OCI-LY7 (cell line): ENCODE results near the gene EIF4G2. TPM values are rescaled to one million over a fixed set of nuclear protein-coding genes. Genes with fewer than 3 reads are reported as not detected.
A peak's percentile ranks its signal among the peaks of the same experiment; 100 is the strongest.

Experiments used
- BruUV-seq: library from RNA; stranded (reverse); fragments of 400-500 nt; replicated peaks from 2 replicates; lab custom pipeline; 2021; lab: Mats Ljungman, UMichigan
- CTCF ChIA-PET: fragments of 300-600 bp; sonication (Branson Sonifier 250); formaldehyde crosslinking; loops from one replicate; lab custom pipeline; 2022; ENCODE audit warnings: antibody characterized with exemption; ENCODE audit not compliant: unreplicated experiment; lab: Charles Lee
- POLR2A ChIA-PET: fragments of 300-600 bp; sonication (Branson Sonifier 250); formaldehyde crosslinking; loops from one replicate; lab custom pipeline; 2022; ENCODE audit warnings: antibody characterized with exemption; lab: Charles Lee
- DNase-seq: peaks from one replicate; pipeline ENCODE4 v3.0.0-alpha.2; 2015; ENCODE audit warnings: low spot score
- H2AFZ ChIP-seq: fragments of 200-600 bp; sonication (generic), shearing (Covaris generic); 2 replicates; pipeline ENCODE4 v1.6.1; 2014; ENCODE audit warnings: mild to moderate bottlenecking, antibody characterized with exemption, low read length, moderate library complexity
- H3K27ac ChIP-seq: fragments of 200-600 bp; sonication (generic); 2 replicates; pipeline ENCODE4 v1.5.1; 2014; ENCODE audit warnings: mixed run types, low read depth, mild to moderate bottlenecking, moderate library complexity, low read length, inconsistent platforms; ENCODE audit not compliant: poor library complexity, severe bottlenecking
- H3K36me3 ChIP-seq: fragments of 200-600 bp; sonication (generic); 2 replicates; pipeline ENCODE4 v1.6.1; 2014; ENCODE audit warnings: mild to moderate bottlenecking, antibody characterized with exemption, low read length, moderate library complexity, mixed read lengths; ENCODE audit not compliant: insufficient read depth
- H3K4me1 ChIP-seq: fragments of 200-600 bp; sonication (generic); 2 replicates; pipeline ENCODE4 v1.5.1; 2014; ENCODE audit warnings: mild to moderate bottlenecking, low read length; ENCODE audit not compliant: insufficient read depth, poor library complexity, severe bottlenecking
- H3K4me2 ChIP-seq: fragments of 200-600 bp; sonication (generic); 2 replicates; pipeline ENCODE4 v1.6.1; 2014; ENCODE audit warnings: mild to moderate bottlenecking, low read length
- H3K4me3 ChIP-seq: fragments of 200-600 bp; sonication (generic); 2 replicates; pipeline ENCODE4 v1.5.1; 2014; ENCODE audit warnings: mild to moderate bottlenecking, low read depth, low read length; ENCODE audit not compliant: poor library complexity, severe bottlenecking
- H3K79me2 ChIP-seq: fragments of 200-600 bp; sonication (generic); 2 replicates; pipeline ENCODE4 v1.6.1; 2016; ENCODE audit warnings: low read depth, mild to moderate bottlenecking, low read length, moderate library complexity, mixed read lengths; ENCODE audit not compliant: insufficient read depth
- H3K9me2 ChIP-seq: fragments of 200-600 bp; sonication (generic); 2 replicates; pipeline ENCODE4 v1.6.1; 2016; ENCODE audit warnings: mild to moderate bottlenecking, low read length, mixed read lengths; ENCODE audit not compliant: insufficient read depth
- H3K9me3 ChIP-seq: fragments of 200-600 bp; sonication (generic); 2 replicates; pipeline ENCODE4 v1.6.1; 2014; ENCODE audit warnings: mild to moderate bottlenecking, mixed run types, low read length, mixed read lengths
- H4K20me1 ChIP-seq: fragments of 200-600 bp; sonication (generic); 2 replicates; pipeline ENCODE4 v1.6.1; 2014; ENCODE audit warnings: mild to moderate bottlenecking, antibody characterized with exemption, low read length, moderate library complexity, mixed read lengths; ENCODE audit not compliant: insufficient read depth
- CTCF ChIP-seq: fragments of 200-600 bp; sonication (generic); conservative IDR thresholded peaks from 2 replicates; pipeline ENCODE4 v1.5.1; 2014; ENCODE audit warnings: mild to moderate bottlenecking, antibody characterized with exemption, low read length, moderate library complexity, mixed read lengths
- EZH2phosphoT487 ChIP-seq: fragments of 200-600 bp; sonication (generic); IDR thresholded peaks from 2 replicates; pipeline ENCODE4 v1.6.1; 2018; ENCODE audit warnings: low read depth, borderline replicate concordance, mild to moderate bottlenecking, mixed run types, antibody characterized with exemption, low read length, moderate library complexity, mixed read lengths
- intact Hi-C: fragments of 100-400 bp; cut with micrococcal nuclease; formaldehyde crosslinking; loops from one replicate; pipeline ENCODE4 v1.10.0; 2022; ENCODE audit not compliant: unreplicated experiment
- total RNA-seq, 2 experiments: library from RNA; depleted of rRNA in 1 of 2; stranded (reverse); fragments of >200 nt in 1 of 2; shearing (Covaris generic) in 1 of 2; gene quantifications; 2 replicates each; pipeline ENCODE4 v1.2.3, GENCODE V29; 2014 to 2022

The EIF4G2 gene
- total RNA-seq, 2 experiments from 2014 or later, result 317 to 502 TPM

GRCh38 chr11:10806206-10806605, 2.5 kb downstream of the EIF4G2 start:
- Histone ChIP-seq H4K20me1 (peaks cover 16% of the 10 kb centered on the region; the same call in 1 of the 2 replicates), H3K27ac (no peak overlapping the region), H3K36me3 (peaks cover 71% of the 10 kb centered on the region), H3K4me3 (peak overlapping the region; percentile 94), H3K79me2 (peaks cover 60% of the 10 kb centered on the region), H2AFZ (no peak overlapping the region), H3K9me2 (no peaks in the 10 kb centered on the region), H3K4me1 (peaks cover 40% of the 10 kb centered on the region), H3K9me3 (no peaks in the 10 kb centered on the region), H3K4me2 (peak overlapping the region; percentile 80)
- POLR2A ChIA-PET, result no interaction called here
- intact Hi-C loops, result no loop called here
- no peak for DNase-seq
- no peak for TF ChIP-seq CTCF
- no peak for TF ChIP-seq EZH2phosphoT487
- no TSS peak for BruUV-seq
- CTCF ChIA-PET, result no interaction called here

- POLR2A ChIA-PET, result interaction anchor here (3.3 kb wide), 1 partner anchor 16 kb away, joined by 14 read pairs; no protein-coding TSS in a partner anchor
- Histone ChIP-seq H2AFZ (no peak overlapping the region), H3K79me2 (peaks cover 61% of the 10 kb centered on the region), H3K27ac (no peak overlapping the region), H3K36me3 (peaks cover 76% of the 10 kb centered on the region), H3K9me2 (no peaks in the 10 kb centered on the region), H4K20me1 (peaks cover 16% of the 10 kb centered on the region; the same call in 1 of the 2 replicates), H3K4me3 (no peak overlapping the region), H3K4me1 (peaks cover 40% of the 10 kb centered on the region), H3K4me2 (peak overlapping the region; percentile 80; the same call in 1 of the 2 replicates), H3K9me3 (no peaks in the 10 kb centered on the region)
- intact Hi-C loops, result no loop called here
- CTCF ChIA-PET, result no interaction called here
- BruUV-seq, result no TSS peak
- TF ChIP-seq CTCF, result no peak
- no peak for DNase-seq
Observed at GRCh38 chr11:10805741-10806140, 3.0 kb downstream of the EIF4G2 start.

GRCh38 chr11:10803676-10804075, 5.0 kb downstream of the EIF4G2 start:
- H3K9me2 ChIP-seq, result no peaks in the 10 kb centered on the region
- no peak overlapping the region for H3K4me2 ChIP-seq
- no peak for TF ChIP-seq EZH2phosphoT487
- TF ChIP-seq CTCF, result no peak
- H2AFZ ChIP-seq, result no peak overlapping the region
- H3K79me2 ChIP-seq, result peaks cover 52% of the 10 kb centered on the region
- no peak for DNase-seq
- ChIA-PET CTCF (no interaction called here), POLR2A (interaction anchor here (0.6 to 3.3 kb wide), 8 partner anchors 8 to 1842 kb away, joined by 3 to 14 read pairs (median 3); no protein-coding TSS in a partner anchor)
- peaks cover 26% of the 10 kb centered on the region for H3K4me1 ChIP-seq
- peaks cover 97% of the 10 kb centered on the region for H3K36me3 ChIP-seq
- intact Hi-C loops, result no loop called here
- H4K20me1 ChIP-seq, result peaks cover 16% of the 10 kb centered on the region; the same call in 1 of the 2 replicates
- H3K4me3 ChIP-seq, result no peak overlapping the region
- H3K27ac ChIP-seq, result no peak overlapping the region
- no peaks in the 10 kb centered on the region for H3K9me3 ChIP-seq
- BruUV-seq, result no TSS peak
